Common myeloid progenitor, CD34-positive (primary cell): ENCODE data around the gene ZDHHC3.
"Not testable (repeated sequence)": the region's sequence is repeated elsewhere in the genome, so short reads cannot be mapped to it uniquely, and the experiment has no call there.

Source experiments
- CTCF ChIA-PET: fragments of 350-600 bp; sonication (Branson Sonifier 250); formaldehyde crosslinking; loops from one replicate; lab custom pipeline; 2021; ENCODE audit warnings: antibody characterized with exemption; lab: Charles Lee
- POLR2A ChIA-PET: fragments of 350-600 bp; sonication (Branson Sonifier 250); formaldehyde crosslinking; loops from one replicate; lab custom pipeline; 2021; ENCODE audit warnings: antibody characterized with exemption; lab: Charles Lee
- DNase-seq, 3 donors: peaks; one replicate each; pipeline versions ENCODE4 v3.0.0 to v3.0.0-alpha.2; 2013
- H3K27ac ChIP-seq, 2 experiments: 1 replicate in 1 of 2; 2 replicates in 1 of 2; pipeline ENCODE4 v1.7.0; 2013; ENCODE audit warnings: inconsistent platforms in 2 of 2, low read length in 2 of 2, mild to moderate bottlenecking in 2 of 2, low read depth in 1 of 2, moderate library complexity in 1 of 2; ENCODE audit not compliant: severe bottlenecking in 2 of 2, insufficient read depth in 1 of 2, poor library complexity in 1 of 2
- H3K27me3 ChIP-seq, 5 experiments: replicated peaks in 2 of 5; 1 replicate in 3 of 5; 2 replicates in 2 of 5; pipeline versions ENCODE4 v1.6.1 to v1.7.0; 2013; ENCODE audit warnings: low read length in 4 of 5, mild to moderate bottlenecking in 2 of 5, moderate library complexity in 2 of 5, inconsistent platforms in 1 of 5; ENCODE audit not compliant: insufficient read depth in 5 of 5, control insufficient read depth in 4 of 5
- H3K36me3 ChIP-seq, 4 experiments: 1 replicate in 2 of 4; 2 replicates in 2 of 4; pipeline versions ENCODE4 v1.6.1 to v1.7.0; 2013; ENCODE audit warnings: low read length in 3 of 4, control low read depth in 1 of 4, mild to moderate bottlenecking in 1 of 4; ENCODE audit not compliant: control insufficient read depth in 4 of 4, insufficient read depth in 4 of 4
- H3K4me1 ChIP-seq, 4 experiments: 1 replicate in 3 of 4; 2 replicates in 1 of 4; pipeline versions ENCODE4 v1.6.1 to v1.7.1; 2013; ENCODE audit warnings: low read length in 3 of 4, mild to moderate bottlenecking in 3 of 4, control low read depth in 1 of 4, inconsistent platforms in 1 of 4, moderate library complexity in 1 of 4; ENCODE audit not compliant: control insufficient read depth in 4 of 4, insufficient read depth in 4 of 4; ENCODE audit errors: control extremely low read depth in 1 of 4
- H3K4me3 ChIP-seq, 7 experiments: 1 replicate in 4 of 7; 2 replicates in 3 of 7; pipeline versions ENCODE4 v1.5.1 to v1.7.0; 2013; ENCODE audit warnings: mild to moderate bottlenecking in 7 of 7, low read length in 6 of 7, moderate library complexity in 6 of 7, inconsistent platforms in 2 of 7, low read depth in 2 of 7, control low read depth in 1 of 7; ENCODE audit not compliant: insufficient read depth in 4 of 7, control insufficient read depth in 1 of 7; ENCODE audit errors: extremely low read depth in 1 of 7
- H3K9me3 ChIP-seq, 5 experiments: 1 replicate in 4 of 5; 2 replicates in 1 of 5; pipeline versions ENCODE4 v1.6.1 to v1.7.1; 2013; ENCODE audit warnings: low read length in 4 of 5, mild to moderate bottlenecking in 2 of 5, inconsistent platforms in 1 of 5, low read depth in 1 of 5, moderate library complexity in 1 of 5; ENCODE audit not compliant: control insufficient read depth in 4 of 5, insufficient read depth in 2 of 5; ENCODE audit errors: control extremely low read depth in 1 of 5
- WGBS: methylation state at CpG from one replicate; pipeline ENCODE4 v1.1.5; 2013; ENCODE audit not compliant: insufficient coverage; 5-methylcytosine and 5-hydroxymethylcytosine counted together

ZDHHC3 gene

DNA sequence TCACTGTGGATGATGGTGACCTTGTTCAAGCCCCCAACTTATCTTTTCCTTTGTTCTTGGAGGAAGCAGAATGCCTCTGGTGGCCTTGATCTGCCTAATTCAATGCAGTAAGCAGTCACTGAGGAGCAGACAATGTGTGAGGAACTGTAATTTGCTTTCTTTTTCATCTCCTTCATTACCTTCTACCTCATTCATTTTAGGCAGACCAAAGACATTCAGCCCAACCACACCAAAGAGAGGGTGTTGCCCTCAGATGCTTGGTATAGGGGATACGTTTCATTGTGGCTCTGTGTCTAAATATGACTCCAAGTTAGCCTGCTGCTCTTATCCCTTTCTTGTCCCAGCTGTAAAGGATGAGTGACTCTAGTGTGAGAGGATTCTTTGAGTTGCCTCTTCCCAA lies 15.4 kb upstream of the ZDHHC3 start:
- WGBS = 100% methylated on average over 1 of the region's 1 CpG
- POLR2A ChIA-PET = no interaction called here
- Histone ChIP-seq H3K4me1 (peaks cover 0 to 4% (median 1%) of the 10 kb centered on the region in 4 experiments), H3K36me3 (peaks cover 16 to 67% (median 34%) of the 10 kb centered on the region in 4 experiments), H3K4me3 (no peak overlapping the region), H3K9me3 (no peaks in the 10 kb centered on the region), H3K27me3 (no peaks in the 10 kb centered on the region), H3K27ac (no peak overlapping the region)
- DNase-seq = no peak
- CTCF ChIA-PET = interaction anchor here (1.2 to 4.0 kb wide), 7 partner anchors 9 to 669 kb away, joined by 3 to 23 read pairs (median 5); no protein-coding TSS in a partner anchor

DNA sequence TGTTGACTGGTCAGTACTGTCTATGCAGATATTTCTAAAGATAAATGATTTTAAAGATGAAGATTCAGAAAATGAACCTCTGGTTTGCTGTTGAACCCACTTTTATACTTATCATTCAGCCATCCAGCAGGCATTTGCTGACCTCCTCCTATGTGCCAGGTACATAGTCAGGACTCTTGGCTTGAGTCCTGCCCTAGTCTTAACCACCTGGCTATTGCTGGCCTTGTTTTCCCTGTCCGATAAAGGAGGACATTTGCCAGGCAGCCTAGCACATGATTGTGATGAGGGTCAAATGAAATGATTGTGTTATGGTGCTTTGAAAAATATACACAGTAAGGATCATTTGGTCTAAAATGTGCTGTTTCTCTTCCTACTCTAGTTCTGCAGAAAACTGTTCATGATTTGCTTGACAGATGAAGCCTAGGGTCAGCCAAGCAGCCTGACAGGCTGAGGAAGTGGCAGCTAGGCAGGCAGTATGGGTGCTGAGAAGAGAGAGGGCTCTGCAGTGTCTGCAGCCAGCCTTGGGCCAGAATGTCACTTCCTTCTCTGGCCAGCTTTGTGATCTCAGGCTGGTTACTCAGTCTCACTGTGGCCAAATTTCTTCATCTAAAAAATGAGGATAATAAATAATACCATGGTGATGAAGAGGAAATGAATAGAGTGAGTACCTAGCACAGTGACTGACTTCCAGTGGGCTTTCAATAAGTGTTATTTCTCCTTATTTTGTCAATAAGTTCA lies 13.8 kb upstream of the ZDHHC3 start:
- H3K36me3 ChIP-seq = peaks cover 14 to 57% (median 30%) of the 10 kb centered on the region in 4 experiments
- H3K4me1 ChIP-seq = peaks cover 0 to 4% (median 2%) of the 10 kb centered on the region in 4 experiments
- ChIA-PET CTCF (interaction anchor here (0.8 to 5.0 kb wide), 6 partner anchors 12 to 226 kb away, joined by 3 to 24 read pairs (median 6); partner anchors contain the start of genes EXOSC7 and ZDHHC3), POLR2A (no interaction called here)
- H3K9me3 ChIP-seq = no peaks in the 10 kb centered on the region
- no peak for DNase-seq
- no CpG with 5 or more reads among the region's 1 CpG for WGBS
- no peak overlapping the region for H3K27ac ChIP-seq
- no peaks in the 10 kb centered on the region for H3K27me3 ChIP-seq
- H3K4me3 ChIP-seq = no peak overlapping the region

DNA sequence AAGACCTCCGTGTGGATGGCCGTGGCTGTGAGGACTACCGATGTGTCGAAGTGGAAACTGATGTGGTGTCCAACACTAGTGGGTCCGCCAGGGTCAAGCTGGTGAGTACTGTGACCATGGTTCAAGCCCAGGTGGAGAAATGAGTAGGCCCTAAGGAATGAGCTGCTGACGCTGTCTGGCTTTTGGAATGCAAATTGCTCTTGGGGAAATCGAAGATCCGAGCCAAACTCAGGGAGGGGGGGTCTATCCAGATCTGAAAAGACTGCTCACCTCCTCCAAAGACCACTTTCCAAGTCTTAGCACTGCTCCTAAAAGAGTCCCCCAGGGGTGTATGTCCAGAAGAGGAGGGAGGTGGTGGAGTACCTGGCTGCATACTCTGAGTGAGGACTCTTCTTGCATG lies 13.2 kb upstream of the ZDHHC3 start:
- DNase-seq = no peak
- 97% methylated on average over 8 of the region's 8 CpGs for WGBS
- H3K27ac ChIP-seq = no peak overlapping the region
- H3K36me3 ChIP-seq = peaks cover 16 to 52% (median 28%) of the 10 kb centered on the region in 4 experiments
- H3K4me3 ChIP-seq = no peak overlapping the region
- ChIA-PET CTCF (interaction anchor here (0.8 to 5.0 kb wide), 7 partner anchors 12 to 75 kb away, joined by 3 to 24 read pairs (median 3); partner anchors contain the start of genes EXOSC7 and ZDHHC3), POLR2A (no interaction called here)
- no peaks in the 10 kb centered on the region for H3K27me3 ChIP-seq
- H3K9me3 ChIP-seq = no peaks in the 10 kb centered on the region
- peaks cover 0 to 9% (median 7%) of the 10 kb centered on the region in 4 experiments for H3K4me1 ChIP-seq

DNA sequence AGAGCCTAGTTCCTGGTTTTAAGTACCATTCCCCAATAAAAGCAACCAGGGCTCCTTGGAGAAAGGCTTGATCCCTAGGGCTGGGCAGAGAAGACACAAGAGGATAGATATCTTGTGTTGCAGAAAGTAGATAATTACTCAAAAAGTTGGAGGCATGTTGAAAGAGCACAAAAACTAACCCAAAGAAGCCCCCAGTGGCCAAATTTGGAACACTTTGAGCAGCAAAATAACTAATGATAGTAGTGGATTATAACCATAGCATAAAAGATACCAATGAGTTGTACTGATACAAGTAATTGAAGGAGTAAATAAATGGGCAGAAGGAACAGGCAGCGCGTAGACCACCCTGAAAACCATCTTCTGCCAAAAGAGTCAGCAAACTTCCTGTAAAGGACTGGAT lies 12.1 kb upstream of the ZDHHC3 start:
- Histone ChIP-seq H3K4me3 (no peak overlapping the region), H3K27ac (no peak overlapping the region), H3K9me3 (no peaks in the 10 kb centered on the region), H3K27me3 (no peaks in the 10 kb centered on the region), H3K4me1 (peaks cover 0 to 13% (median 9%) of the 10 kb centered on the region in 4 experiments), H3K36me3 (peaks cover 16 to 50% (median 24%) of the 10 kb centered on the region in 4 experiments)
- CTCF ChIA-PET = interaction anchor here (0.6 to 5.0 kb wide), 12 partner anchors 11 to 523 kb away, joined by 3 to 24 read pairs (median 4); partner anchors contain the start of genes EXOSC7 and ZDHHC3
- POLR2A ChIA-PET = no interaction called here
- 100% methylated on average over 2 of the region's 2 CpGs for WGBS
- peak in 2 of 3 donors; percentile 31 to 40 for DNase-seq

DNA sequence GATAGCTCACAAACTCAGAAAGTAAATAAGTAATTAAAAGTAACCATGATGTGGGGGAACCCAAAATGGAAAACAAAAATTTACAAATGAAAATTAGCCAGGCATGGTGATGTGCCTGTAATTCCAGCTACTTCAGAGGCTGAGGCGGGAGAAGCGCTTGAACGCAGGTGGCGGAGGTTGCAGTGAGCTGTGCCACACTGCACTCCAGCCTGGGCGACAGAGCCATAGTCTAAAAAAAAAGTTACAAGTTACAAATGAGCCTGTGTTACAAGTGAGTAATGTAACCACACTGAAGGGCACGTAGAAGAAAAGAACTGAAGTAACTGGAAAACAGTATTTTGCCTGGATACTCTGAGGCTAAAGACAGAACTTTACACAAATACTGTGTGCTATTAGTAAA lies 11.4 kb upstream of the ZDHHC3 start:
- CTCF ChIA-PET = interaction anchor here (0.7 to 5.0 kb wide), 10 partner anchors 10 to 523 kb away, joined by 3 to 24 read pairs (median 4); partner anchors contain the start of genes EXOSC7 and ZDHHC3
- DNase-seq = no peak
- POLR2A ChIA-PET = no interaction called here

DNA sequence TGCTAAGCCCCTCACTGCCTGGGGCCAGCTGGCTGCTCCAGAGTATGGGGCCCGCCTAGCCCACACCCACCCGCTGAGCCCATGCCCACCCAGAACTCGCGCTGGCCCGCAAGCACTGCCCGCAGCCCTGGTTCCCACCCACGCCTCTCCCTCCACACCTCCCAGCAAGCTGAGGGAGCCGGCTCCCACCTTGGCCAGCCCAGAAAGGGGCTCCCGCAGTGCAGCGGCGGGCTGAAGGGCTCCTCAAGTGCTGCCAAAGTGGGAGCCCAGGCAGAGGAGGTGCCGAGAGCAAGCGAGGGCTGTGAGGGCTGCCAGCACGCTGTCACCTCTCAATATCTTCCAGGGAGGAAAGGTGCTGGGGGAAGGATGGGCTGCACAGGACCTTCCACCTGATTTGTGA lies 10.4 kb upstream of the ZDHHC3 start:
- POLR2A ChIA-PET, H3K4me3 ChIP-seq, H3K27ac ChIP-seq, DNase-seq, H3K9me3 ChIP-seq, H3K27me3 ChIP-seq: not testable (repeated sequence)
- peaks cover 11 to 37% (median 20%) of the 10 kb centered on the region in 4 experiments for H3K36me3 ChIP-seq
- peaks cover 1 to 17% (median 12%) of the 10 kb centered on the region in 4 experiments for H3K4me1 ChIP-seq
- 100% methylated on average over 1 of the region's 14 CpGs for WGBS
- CTCF ChIA-PET = interaction anchor here (0.9 to 5.0 kb wide), 7 partner anchors 9 to 55 kb away, joined by 3 to 24 read pairs (median 3); partner anchors contain the start of genes EXOSC7 and ZDHHC3

More for the DNA sequence above, 11.4 kb upstream of the ZDHHC3 start:
- Histone ChIP-seq H3K27me3 (no peaks in the 10 kb centered on the region), H3K9me3 (no peaks in the 10 kb centered on the region), H3K36me3 (peaks cover 15 to 47% (median 25%) of the 10 kb centered on the region in 4 experiments), H3K27ac (no peak overlapping the region), H3K4me3 (no peak overlapping the region), H3K4me1 (peaks cover 0 to 12% (median 8%) of the 10 kb centered on the region in 4 experiments)
- 96% methylated on average over 4 of the region's 6 CpGs for WGBS
